Left ventricle myocardium inferior (tissue), 1 donor: ENCODE data around the gene MAST2. TPM values are rescaled to one million over a fixed set of nuclear protein-coding genes. Genes with fewer than 3 reads are reported as not detected.
"Not testable (repeated sequence)": the region's sequence is repeated elsewhere in the genome, so short reads cannot be mapped to it uniquely, and the experiment has no call there.

Experiments
- DNase-seq: peaks from one replicate; pipeline ENCODE4 v3.0.0-alpha.2; 2020
- H3K27ac ChIP-seq: fragments of 200-600 bp; replicated peaks from 2 replicates; pipeline ENCODE4 v1.8.0; 2021
- H3K27me3 ChIP-seq: fragments of 200-600 bp; 2 replicates; pipeline ENCODE4 v1.8.0; 2021; ENCODE audit warnings: low read depth
- H3K36me3 ChIP-seq: fragments of 200-600 bp; 2 replicates; pipeline ENCODE4 v1.8.0; 2021
- H3K4me1 ChIP-seq: fragments of 200-600 bp; 2 replicates; pipeline ENCODE4 v1.8.0; 2021
- H3K4me3 ChIP-seq: fragments of 200-600 bp; 2 replicates; pipeline ENCODE4 v1.8.0; 2021; ENCODE audit warnings: mild to moderate bottlenecking, moderate library complexity
- H3K9me3 ChIP-seq: fragments of 200-600 bp; replicated peaks from 2 replicates; pipeline ENCODE4 v1.8.0; 2021
- CTCF ChIP-seq: fragments of 200-600 bp; IDR thresholded peaks from 2 replicates; pipeline ENCODE4 v1.8.0; 2021; ENCODE audit warnings: antibody characterized with exemption, mild to moderate bottlenecking, borderline replicate concordance
- intact Hi-C: fragments of 100-400 bp; cut with micrococcal nuclease; formaldehyde crosslinking; loops from one replicate; pipeline ENCODE4 v1.11.0; 2022
- total RNA-seq: library from RNA; stranded (reverse); fragmentation: NEBNext Ultra II Directional; extraction: Animal tissue kit (Norgen Biotek cat#: 25700); gene quantifications from one replicate; pipeline ENCODE4 v1.2.1, GENCODE V29; 2021
- donor health status: DM: no; HTN: yes; CAD: no; lungs with severe emphysema.

MAST2 gene
- total RNA-seq, 1 donor from 2014 or later, result 104 TPM

GRCh38 chr1:45870500-45870899, 67.1 kb downstream of the MAST2 start:
- intact Hi-C loops, result no loop called here
- Histone ChIP-seq H3K27me3 (no peaks in the 10 kb centered on the region), H3K4me3 (no peak overlapping the region), H3K36me3 (no peaks in the 10 kb centered on the region), H3K4me1 (no peaks in the 10 kb centered on the region), H3K27ac (no peak overlapping the region), H3K9me3 (no peaks in the 10 kb centered on the region)
- no peak for TF ChIP-seq CTCF
- DNase-seq, result no peak

- H3K27me3 ChIP-seq, H3K4me3 ChIP-seq, DNase-seq, H3K27ac ChIP-seq, H3K36me3 ChIP-seq, H3K9me3 ChIP-seq, intact Hi-C loops, H3K4me1 ChIP-seq: not testable (repeated sequence)
Observed at GRCh38 chr1:45872173-45872801, 68.9 kb downstream of the MAST2 start.

GRCh38 chr1:45876000-45876617, 72.7 kb downstream of the MAST2 start:
- intact Hi-C loops, result no loop called here
- H3K36me3 ChIP-seq, result no peaks in the 10 kb centered on the region

GRCh38 chr1:45877264-45877663, 73.9 kb downstream of the MAST2 start:
- H3K27ac ChIP-seq, result no peak overlapping the region
- intact Hi-C loops, result no loop called here
- no peak overlapping the region for H3K4me3 ChIP-seq
- DNase-seq, result no peak
- H3K27me3 ChIP-seq, result no peaks in the 10 kb centered on the region
- H3K9me3 ChIP-seq, result no peaks in the 10 kb centered on the region
- H3K36me3 ChIP-seq, result no peaks in the 10 kb centered on the region
- no peak for TF ChIP-seq CTCF
- no peaks in the 10 kb centered on the region for H3K4me1 ChIP-seq

More at GRCh38 chr1:45876000-45876617, 72.7 kb downstream of the MAST2 start:
- no peak for DNase-seq
- no peak for TF ChIP-seq CTCF
- Histone ChIP-seq H3K9me3 (no peaks in the 10 kb centered on the region), H3K4me1 (no peaks in the 10 kb centered on the region), H3K4me3 (no peak overlapping the region), H3K27me3 (no peaks in the 10 kb centered on the region), H3K27ac (no peak overlapping the region)

- no peaks in the 10 kb centered on the region for H3K4me1 ChIP-seq
- intact Hi-C loops, result no loop called here
- DNase-seq, result no peak
- H3K9me3 ChIP-seq, result no peaks in the 10 kb centered on the region
- no peak overlapping the region for H3K4me3 ChIP-seq
- H3K27ac ChIP-seq, result no peak overlapping the region
- TF ChIP-seq CTCF, result no peak
- no peaks in the 10 kb centered on the region for H3K27me3 ChIP-seq
- no peaks in the 10 kb centered on the region for H3K36me3 ChIP-seq
Observed at GRCh38 chr1:45879885-45880598, 76.6 kb downstream of the MAST2 start.

- Histone ChIP-seq H3K36me3 (no peaks in the 10 kb centered on the region), H3K4me3 (no peak overlapping the region), H3K27me3 (no peaks in the 10 kb centered on the region), H3K4me1 (no peaks in the 10 kb centered on the region), H3K27ac (no peak overlapping the region), H3K9me3 (no peaks in the 10 kb centered on the region)
- no peak for DNase-seq
- intact Hi-C loops, result no loop called here
- no peak for TF ChIP-seq CTCF
Observed at GRCh38 chr1:45880930-45881329, 77.5 kb downstream of the MAST2 start.
